Lung (tissue), 12 donors: Measurements from ENCODE around the gene PRDX2. TPM values are rescaled to one million over a fixed set of nuclear protein-coding genes. Genes with fewer than 3 reads are reported as not detected.

Experiments used
- ATAC-seq: fragments of 200-7000 bp; cut with Tn5 transposase; one replicate; pipeline ENCODE4 v1.9.1; 2020; ENCODE audit warnings: moderate number of reproducible peaks; ENCODE audit not compliant: insufficient read depth, low FRiP score
- DNase-seq, 3 donors: peaks; one replicate each; pipeline ENCODE4 v3.0.0-alpha.2; 2013 to 2017
- H3K27ac ChIP-seq, 2 donors: one replicate each; pipeline ENCODE4 v1.5.1; 2013; ENCODE audit warnings: mild to moderate bottlenecking in 2 of 2, moderate library complexity in 2 of 2, control low read depth in 1 of 2, inconsistent platforms in 1 of 2, low read depth in 1 of 2, low read length in 1 of 2
- H3K27me3 ChIP-seq, 3 donors: one replicate each; pipeline ENCODE4 v1.5.1; 2013; ENCODE audit warnings: low read length in 2 of 3; ENCODE audit not compliant: control insufficient read depth in 3 of 3, insufficient read depth in 3 of 3
- H3K36me3 ChIP-seq, 4 donors: one replicate each; pipeline ENCODE4 v1.5.1; 2013; ENCODE audit warnings: low read length in 4 of 4, mild to moderate bottlenecking in 1 of 4, moderate library complexity in 1 of 4; ENCODE audit not compliant: control insufficient read depth in 4 of 4, insufficient read depth in 4 of 4
- H3K4me1 ChIP-seq, 5 donors: one replicate each; pipeline ENCODE4 v1.5.1; 2013; ENCODE audit warnings: low read length in 5 of 5, mild to moderate bottlenecking in 2 of 5, moderate library complexity in 1 of 5; ENCODE audit not compliant: control insufficient read depth in 5 of 5, insufficient read depth in 5 of 5
- H3K4me3 ChIP-seq: one replicate; pipeline ENCODE4 v1.5.1; 2013; ENCODE audit warnings: mild to moderate bottlenecking, control low read depth, moderate library complexity
- H3K9ac ChIP-seq, 2 donors: one replicate each; pipeline ENCODE4 v1.5.1; 2013; ENCODE audit warnings: low read length in 2 of 2, control low read depth in 1 of 2; ENCODE audit not compliant: insufficient read depth in 1 of 2
- H3K9me3 ChIP-seq, 4 donors: one replicate each; pipeline ENCODE4 v1.5.1; 2013; ENCODE audit warnings: low read length in 3 of 4, mild to moderate bottlenecking in 1 of 4, moderate library complexity in 1 of 4; ENCODE audit not compliant: control insufficient read depth in 4 of 4, insufficient read depth in 3 of 4
- WGBS, 2 donors: extraction: QIAGEN DNeasy Blood & Tissue Kit; methylation state at CpG; one replicate each; pipeline ENCODE4 v1.1.7; 2013; 5-methylcytosine and 5-hydroxymethylcytosine counted together
- polyA plus RNA-seq, 2 donors: library from polyadenylated mRNA; stranded (reverse); fragments of 200-250 nt; gene quantifications; one replicate each; pipeline ENCODE4 v1.2.1, GENCODE V29; 2013
- total RNA-seq, 2 donors: library from RNA; depleted of rRNA in 1 of 2; stranded (reverse); fragments of >200 nt in 1 of 2; gene quantifications; one replicate each; pipeline ENCODE4 v1.2.1, GENCODE V29; 2014 to 2021
- TF ChIP-seq, protein P1 (sequence below): IDR thresholded peaks from 2 replicates; pipeline ENCODE4 v1.5.1; 2012; ENCODE audit warnings: mild to moderate bottlenecking; ENCODE audit errors: control extremely low read depth, extremely low read depth
- donor health status: control.
- donor health status: control.
- donor health status: Bipolar disorder and iron deficiency.
- donor health status: healthy.
- donor health status: DM: yes; HTN: yes; CAD: no.

PRDX2 gene
- total and polyA plus RNA-seq, 4 donors: 132 to 196 (median 173) TPM

DNA sequence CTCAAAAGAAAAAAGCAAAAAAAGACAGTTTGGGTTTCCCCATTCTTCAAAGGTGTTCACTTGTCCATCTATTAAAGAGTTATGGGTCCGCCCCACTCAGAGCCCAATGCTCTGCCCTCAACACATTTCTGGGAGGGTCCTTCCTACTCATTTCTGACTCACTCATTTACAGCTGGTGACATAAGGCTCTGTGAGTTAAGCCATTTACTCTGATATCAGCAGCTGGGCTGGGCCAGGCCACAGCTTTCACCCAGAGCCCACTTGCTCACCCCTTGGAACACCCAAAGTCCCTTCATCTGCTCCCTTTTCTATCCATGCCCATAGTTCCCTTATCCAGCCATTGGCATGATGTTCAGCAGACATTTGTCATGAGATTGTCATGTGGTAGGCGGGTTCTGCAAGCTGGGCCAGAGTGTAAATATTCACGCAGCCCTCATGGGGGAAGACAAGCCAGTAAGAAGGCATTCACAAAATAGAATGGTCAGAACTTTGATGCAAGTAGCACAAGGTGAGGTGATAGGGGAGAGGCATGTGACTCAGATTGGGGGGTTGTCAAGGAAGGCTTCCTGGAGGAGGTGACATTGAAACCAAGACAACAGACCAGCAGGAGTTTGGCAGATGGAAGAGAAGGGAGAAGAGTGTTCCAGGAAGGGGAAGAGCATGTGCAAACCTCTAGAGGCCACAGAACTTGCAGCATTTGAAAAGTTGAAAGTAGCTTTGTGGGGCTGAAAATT, 42.6 kb upstream of the PRDX2 start:
- no peak for DNase-seq
- peaks cover 0 to 33% (median 23%) of the 10 kb centered on the region in 3 donors for H3K27me3 ChIP-seq

GRCh38 chr19:12843328-12843727, 41.7 kb upstream of the PRDX2 start:
- no peak for ATAC-seq
- Histone ChIP-seq H3K9ac (no peak overlapping the region), H3K4me3 (no peak overlapping the region), H3K27me3 (peaks cover 0 to 36% (median 28%) of the 10 kb centered on the region in 3 donors), H3K27ac (no peak overlapping the region), H3K4me1 (peaks cover 0 to 8% (median 0%) of the 10 kb centered on the region in 5 donors), H3K36me3 (no peaks in the 10 kb centered on the region), H3K9me3 (peaks cover 0 to 3% (median 0%) of the 10 kb centered on the region in 4 donors)
- WGBS, 2 donors: 84 to 94% methylated on average over 11 of the region's 11 CpGs
- no peak for DNase-seq
- TF ChIP-seq, protein P1, sequence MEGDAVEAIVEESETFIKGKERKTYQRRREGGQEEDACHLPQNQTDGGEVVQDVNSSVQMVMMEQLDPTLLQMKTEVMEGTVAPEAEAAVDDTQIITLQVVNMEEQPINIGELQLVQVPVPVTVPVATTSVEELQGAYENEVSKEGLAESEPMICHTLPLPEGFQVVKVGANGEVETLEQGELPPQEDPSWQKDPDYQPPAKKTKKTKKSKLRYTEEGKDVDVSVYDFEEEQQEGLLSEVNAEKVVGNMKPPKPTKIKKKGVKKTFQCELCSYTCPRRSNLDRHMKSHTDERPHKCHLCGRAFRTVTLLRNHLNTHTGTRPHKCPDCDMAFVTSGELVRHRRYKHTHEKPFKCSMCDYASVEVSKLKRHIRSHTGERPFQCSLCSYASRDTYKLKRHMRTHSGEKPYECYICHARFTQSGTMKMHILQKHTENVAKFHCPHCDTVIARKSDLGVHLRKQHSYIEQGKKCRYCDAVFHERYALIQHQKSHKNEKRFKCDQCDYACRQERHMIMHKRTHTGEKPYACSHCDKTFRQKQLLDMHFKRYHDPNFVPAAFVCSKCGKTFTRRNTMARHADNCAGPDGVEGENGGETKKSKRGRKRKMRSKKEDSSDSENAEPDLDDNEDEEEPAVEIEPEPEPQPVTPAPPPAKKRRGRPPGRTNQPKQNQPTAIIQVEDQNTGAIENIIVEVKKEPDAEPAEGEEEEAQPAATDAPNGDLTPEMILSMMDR: no peak

More for the DNA sequence above, 42.6 kb upstream of the PRDX2 start:
- Histone ChIP-seq H3K4me3 (no peak overlapping the region), H3K4me1 (peaks cover 0 to 5% (median 0%) of the 10 kb centered on the region in 5 donors), H3K9ac (no peak overlapping the region), H3K9me3 (peaks cover 0 to 3% (median 0%) of the 10 kb centered on the region in 4 donors), H3K27ac (no peak overlapping the region), H3K36me3 (no peaks in the 10 kb centered on the region)
- 83 to 92% methylated on average over 3 of the region's 3 CpGs for WGBS, 2 donors
- TF ChIP-seq, protein P1: no peak
- no peak for ATAC-seq

- ATAC-seq: no peak
- peaks cover 0 to 8% (median 0%) of the 10 kb centered on the region in 5 donors for H3K4me1 ChIP-seq
- H3K9ac ChIP-seq: no peak overlapping the region
- H3K27me3 ChIP-seq: peaks cover 0 to 42% (median 32%) of the 10 kb centered on the region in 3 donors
- TF ChIP-seq, protein P1: no peak
- no peak overlapping the region for H3K4me3 ChIP-seq
- peaks cover 0 to 3% (median 0%) of the 10 kb centered on the region in 4 donors for H3K9me3 ChIP-seq
- WGBS, 2 donors: 92 to 96% methylated on average over 18 of the region's 18 CpGs
- H3K27ac ChIP-seq: no peak overlapping the region
- DNase-seq: no peak
- no peaks in the 10 kb centered on the region for H3K36me3 ChIP-seq
These were observed 40.9 kb upstream of the PRDX2 start for GRCh38 chr19:12842511-12842910.
